Smooth muscle cell (in vitro differentiated cells): ENCODE results near the gene PIEZO2. TPM values are rescaled to one million over a fixed set of nuclear protein-coding genes. Genes with fewer than 3 reads are reported as not detected.
"Not testable (repeated sequence)": the region's sequence is repeated elsewhere in the genome, so short reads cannot be mapped to it uniquely, and the experiment has no call there.

Experiments
- DNase-seq: peaks from one replicate; lab custom pipeline; 2025; ENCODE audit not compliant: unreplicated experiment; lab: John Stamatoyannopoulos, UW
- H2AFZ ChIP-seq: fragments of 200-600 bp; sonication (generic); 2 replicates; pipeline ENCODE4 v1.6.0; 2016; ENCODE audit warnings: antibody characterized with exemption, low read depth, mild to moderate bottlenecking
- H3F3A ChIP-seq: fragments of 200-600 bp; sonication (generic); 2 replicates; pipeline ENCODE4 v1.6.0; 2017; ENCODE audit warnings: antibody characterized with exemption, low read depth
- H3K27ac ChIP-seq: fragments of 200-600 bp; sonication (generic); 2 replicates; pipeline ENCODE4 v1.5.1; 2016; ENCODE audit warnings: low read depth, mild to moderate bottlenecking
- H3K27me3 ChIP-seq: fragments of 200-600 bp; sonication (generic); 2 replicates; pipeline ENCODE4 v1.6.1; 2016; ENCODE audit warnings: low read depth, mild to moderate bottlenecking
- H3K36me3 ChIP-seq: fragments of 200-600 bp; sonication (generic); 2 replicates; pipeline ENCODE4 v1.5.1; 2016; ENCODE audit warnings: low read depth
- H3K4me1 ChIP-seq: fragments of 200-600 bp; sonication (generic); 2 replicates; pipeline ENCODE4 v1.5.1; 2016; ENCODE audit warnings: low read depth
- H3K4me2 ChIP-seq: fragments of 200-600 bp; sonication (generic); 2 replicates; pipeline ENCODE4 v1.6.0; 2016; ENCODE audit warnings: mild to moderate bottlenecking
- H3K4me3 ChIP-seq: fragments of 200-600 bp; sonication (generic); 2 replicates; pipeline ENCODE4 v1.5.1; 2016; ENCODE audit warnings: mild to moderate bottlenecking
- H3K79me2 ChIP-seq: fragments of 200-600 bp; sonication (generic); 2 replicates; pipeline ENCODE4 v1.6.0; 2016; ENCODE audit warnings: low read depth, mild to moderate bottlenecking
- H3K9ac ChIP-seq: fragments of 200-600 bp; sonication (generic); 2 replicates; pipeline ENCODE4 v1.6.0; 2016; ENCODE audit warnings: low read depth
- H3K9me3 ChIP-seq: fragments of 200-600 bp; sonication (generic); replicated peaks from 2 replicates; pipeline ENCODE4 v1.5.1; 2016; ENCODE audit warnings: low read depth
- H4K20me1 ChIP-seq: fragments of 200-600 bp; sonication (generic); 2 replicates; pipeline ENCODE4 v1.6.0; 2016; ENCODE audit warnings: low read depth
- WGBS: methylation state at CpG from one replicate; pipeline ENCODE4 v1.1.7; 2016; ENCODE audit warnings: low lambda C conversion rate; 5-methylcytosine and 5-hydroxymethylcytosine counted together
- polyA plus RNA-seq: library from polyadenylated mRNA; unstranded; fragments of >200 nt; fragmentation: Nextera tagmentation; extraction: Ambion mirVana; gene quantifications from 2 replicates; pipeline ENCODE4 v1.2.1, GENCODE V29; 2016
- total RNA-seq: library from RNA; depleted of rRNA; stranded (reverse); fragments of >200 nt; gene quantifications from 2 replicates; pipeline ENCODE4 v1.2.3, GENCODE V29; 2014
- TF ChIP-seq, protein P1 (sequence below): fragments of 200-600 bp; sonication (generic); IDR thresholded peaks from 2 replicates; pipeline ENCODE4 v1.5.1; 2017; ENCODE audit warnings: borderline replicate concordance, mild to moderate bottlenecking, antibody characterized with exemption; ENCODE audit not compliant: insufficient read depth, poor library complexity, severe bottlenecking

Gene PIEZO2
- total and polyA plus RNA-seq, 2 experiments from 2014 or later = 1.3 to 4.7 TPM

DNA sequence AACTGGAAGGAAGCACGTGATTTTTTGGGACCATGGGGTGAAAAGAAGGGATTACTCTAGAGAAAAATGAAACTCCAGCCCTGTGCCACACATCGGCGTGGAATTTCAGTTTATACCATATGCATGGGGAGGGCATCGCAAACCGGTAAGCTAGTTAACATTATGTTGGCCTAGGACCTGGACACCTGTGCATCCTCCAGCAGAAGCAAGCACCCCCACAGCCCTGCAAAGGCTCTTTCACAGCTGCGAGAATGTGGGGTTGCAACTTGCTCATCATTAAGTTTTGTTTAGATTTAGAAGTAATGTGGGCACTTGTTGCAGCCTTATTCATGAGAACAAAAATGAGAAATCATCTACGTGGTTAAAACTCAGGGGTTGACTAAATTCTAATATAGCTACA, 299.2 kb downstream of the PIEZO2 start:
- Histone ChIP-seq H3K4me3 (no peak overlapping the region), H3K27ac (no peak overlapping the region), H3F3A (no peaks in the 10 kb centered on the region), H3K9ac (no peak overlapping the region), H3K4me2 (no peak overlapping the region), H4K20me1 (no peaks in the 10 kb centered on the region), H3K4me1 (peaks cover 4% of the 10 kb centered on the region), H3K27me3 (no peaks in the 10 kb centered on the region), H3K36me3 (no peaks in the 10 kb centered on the region), H3K9me3 (no peaks in the 10 kb centered on the region), H3K79me2 (no peaks in the 10 kb centered on the region), H2AFZ (no peak overlapping the region)
- WGBS = 93% methylated on average over 7 of the region's 7 CpGs
- TF ChIP-seq, protein P1, sequence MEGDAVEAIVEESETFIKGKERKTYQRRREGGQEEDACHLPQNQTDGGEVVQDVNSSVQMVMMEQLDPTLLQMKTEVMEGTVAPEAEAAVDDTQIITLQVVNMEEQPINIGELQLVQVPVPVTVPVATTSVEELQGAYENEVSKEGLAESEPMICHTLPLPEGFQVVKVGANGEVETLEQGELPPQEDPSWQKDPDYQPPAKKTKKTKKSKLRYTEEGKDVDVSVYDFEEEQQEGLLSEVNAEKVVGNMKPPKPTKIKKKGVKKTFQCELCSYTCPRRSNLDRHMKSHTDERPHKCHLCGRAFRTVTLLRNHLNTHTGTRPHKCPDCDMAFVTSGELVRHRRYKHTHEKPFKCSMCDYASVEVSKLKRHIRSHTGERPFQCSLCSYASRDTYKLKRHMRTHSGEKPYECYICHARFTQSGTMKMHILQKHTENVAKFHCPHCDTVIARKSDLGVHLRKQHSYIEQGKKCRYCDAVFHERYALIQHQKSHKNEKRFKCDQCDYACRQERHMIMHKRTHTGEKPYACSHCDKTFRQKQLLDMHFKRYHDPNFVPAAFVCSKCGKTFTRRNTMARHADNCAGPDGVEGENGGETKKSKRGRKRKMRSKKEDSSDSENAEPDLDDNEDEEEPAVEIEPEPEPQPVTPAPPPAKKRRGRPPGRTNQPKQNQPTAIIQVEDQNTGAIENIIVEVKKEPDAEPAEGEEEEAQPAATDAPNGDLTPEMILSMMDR = no peak
- DNase-seq = no peak

DNA sequence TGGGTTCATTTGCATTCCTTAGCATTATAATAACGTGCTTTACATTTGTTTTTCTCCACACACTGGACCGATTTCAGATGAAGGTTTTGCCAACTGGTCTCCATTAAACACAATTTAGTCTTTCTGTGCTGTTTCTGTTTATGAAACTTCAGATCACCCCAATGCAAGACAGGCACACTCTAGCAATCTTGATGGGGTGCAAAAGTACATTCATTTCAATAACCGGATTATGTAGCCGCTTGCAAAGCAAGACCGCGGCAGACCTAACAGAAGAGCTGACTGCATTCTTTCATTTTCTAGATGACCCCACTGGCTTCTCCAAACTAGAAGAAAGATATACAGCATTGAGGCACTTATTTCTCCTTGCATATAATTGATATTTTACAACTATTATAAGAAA, 301.5 kb downstream of the PIEZO2 start:
- TF ChIP-seq, protein P1 = no peak
- WGBS = 77% methylated on average over 6 of the region's 6 CpGs
- no peaks in the 10 kb centered on the region for H3K27me3 ChIP-seq
- H3K4me3 ChIP-seq = no peak overlapping the region
- H3K9me3 ChIP-seq = no peaks in the 10 kb centered on the region
- no peak overlapping the region for H2AFZ ChIP-seq
- no peak overlapping the region for H3K27ac ChIP-seq
- no peaks in the 10 kb centered on the region for H4K20me1 ChIP-seq
- H3K4me1 ChIP-seq = peaks cover 4% of the 10 kb centered on the region
- no peaks in the 10 kb centered on the region for H3K79me2 ChIP-seq
- H3K4me2 ChIP-seq = no peak overlapping the region
- no peaks in the 10 kb centered on the region for H3F3A ChIP-seq
- H3K36me3 ChIP-seq = no peaks in the 10 kb centered on the region
- H3K9ac ChIP-seq = no peak overlapping the region
- no peak for DNase-seq

DNA sequence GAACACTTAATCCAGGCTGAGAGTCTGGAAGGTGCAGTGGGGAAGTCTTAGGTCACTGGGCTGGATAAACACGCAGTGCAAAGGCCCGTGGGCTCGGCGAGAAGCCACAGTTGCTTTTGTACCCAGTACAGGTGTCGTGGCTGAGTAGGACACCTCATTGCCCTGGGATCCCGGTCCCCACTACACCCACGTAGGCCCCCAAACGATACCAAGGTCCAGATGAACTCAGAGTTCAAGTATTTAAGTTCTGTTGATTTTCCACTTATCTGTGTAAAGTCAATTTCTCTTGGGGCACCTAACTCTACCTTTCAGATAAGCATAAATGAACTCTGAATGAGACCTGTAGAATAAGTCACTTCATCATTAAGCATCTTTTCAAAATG, 302.0 kb downstream of the PIEZO2 start:
- no peaks in the 10 kb centered on the region for H3F3A ChIP-seq
- no peak overlapping the region for H3K9ac ChIP-seq
- no peaks in the 10 kb centered on the region for H3K27me3 ChIP-seq
- H3K9me3 ChIP-seq = no peaks in the 10 kb centered on the region
- no peak overlapping the region for H3K27ac ChIP-seq
- TF ChIP-seq, protein P1 = no peak
- H3K36me3 ChIP-seq = no peaks in the 10 kb centered on the region
- DNase-seq = no peak
- H3K4me3 ChIP-seq = no peak overlapping the region
- H3K4me2 ChIP-seq = no peak overlapping the region
- H3K79me2 ChIP-seq = no peaks in the 10 kb centered on the region
- no peaks in the 10 kb centered on the region for H4K20me1 ChIP-seq
- H3K4me1 ChIP-seq = peaks cover 4% of the 10 kb centered on the region
- WGBS = 95% methylated on average over 8 of the region's 8 CpGs
- no peak overlapping the region for H2AFZ ChIP-seq

DNA sequence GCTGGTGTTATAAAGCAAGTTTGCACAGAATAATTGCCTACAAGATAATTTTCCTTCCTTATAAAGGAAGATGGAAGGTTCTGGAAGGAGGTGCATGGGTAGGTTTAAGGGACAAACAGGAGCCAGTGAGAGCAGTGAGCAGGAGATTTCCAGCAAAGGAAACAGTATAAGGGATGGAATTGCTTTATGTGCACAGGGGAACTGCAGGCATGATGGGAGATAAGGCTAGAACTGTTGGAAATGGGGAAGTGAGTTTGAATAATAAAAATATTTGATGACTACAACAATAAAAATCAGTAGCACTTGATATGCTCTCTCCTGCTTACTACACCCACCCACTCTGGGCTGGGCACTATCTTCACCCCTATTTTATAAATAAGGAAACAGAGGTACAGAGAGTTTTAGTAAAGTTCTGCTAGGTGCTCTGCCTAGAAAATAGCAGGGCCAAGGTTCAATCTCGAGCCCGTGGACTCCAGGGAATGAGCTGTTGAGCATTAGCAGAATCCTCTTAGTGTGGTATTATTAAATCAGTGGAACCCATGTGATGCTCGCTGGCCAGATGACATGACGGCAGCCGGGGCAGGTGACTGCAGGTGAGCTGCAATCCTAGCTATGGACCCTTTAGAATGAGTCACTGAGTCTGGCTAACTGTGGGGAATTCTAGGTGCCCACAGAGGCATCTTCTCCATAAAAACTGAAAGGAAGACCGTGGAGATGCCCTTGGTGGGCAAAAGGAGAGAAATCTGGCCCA, 302.5 kb downstream of the PIEZO2 start:
- Histone ChIP-seq H3K27me3 (no peaks in the 10 kb centered on the region), H3F3A (no peaks in the 10 kb centered on the region), H3K27ac (no peak overlapping the region), H3K4me1 (peaks cover 4% of the 10 kb centered on the region), H3K79me2 (no peaks in the 10 kb centered on the region), H2AFZ (no peak overlapping the region), H3K36me3 (no peaks in the 10 kb centered on the region), H3K4me2 (no peak overlapping the region), H4K20me1 (no peaks in the 10 kb centered on the region), H3K9me3 (no peaks in the 10 kb centered on the region), H3K9ac (no peak overlapping the region), H3K4me3 (no peak overlapping the region)
- WGBS = 94% methylated on average over 6 of the region's 6 CpGs
- DNase-seq = no peak
- TF ChIP-seq, protein P1 = no peak

DNA sequence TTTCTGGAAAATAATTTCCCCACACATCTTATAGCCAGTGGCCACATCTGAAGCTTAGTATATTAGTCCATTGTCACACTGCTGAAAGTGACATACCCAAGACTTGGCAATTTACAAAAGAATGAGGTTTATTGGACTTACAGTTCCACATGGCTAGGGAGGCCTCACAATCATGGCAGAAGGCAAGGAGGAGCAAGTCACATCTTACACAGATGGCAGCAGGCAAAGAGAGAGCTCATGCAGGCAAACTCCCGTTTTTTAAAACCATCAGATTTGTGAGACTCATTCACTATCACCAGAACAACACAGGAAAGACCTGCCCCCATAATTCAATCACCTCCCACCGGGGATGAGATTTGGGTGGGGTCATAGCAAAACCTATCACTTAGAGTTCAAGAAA, 303.3 kb downstream of the PIEZO2 start:
- not testable (repeated sequence) for H2AFZ ChIP-seq, DNase-seq, H3K36me3 ChIP-seq, H3K9me3 ChIP-seq, H3K4me3 ChIP-seq, H3F3A ChIP-seq, H3K27ac ChIP-seq, H3K79me2 ChIP-seq, H3K4me1 ChIP-seq, H4K20me1 ChIP-seq, H3K9ac ChIP-seq, H3K4me2 ChIP-seq, H3K27me3 ChIP-seq
- WGBS = 96% methylated on average over 2 of the region's 2 CpGs
